NCI-H2171 treated with DMSO at 0.1 percent for 48 hours (cell line): ENCODE data around the gene ANO10.
A peak's percentile ranks its signal among the peaks of the same experiment; 100 is the strongest.

Experiments
- DNase-seq: peaks from one replicate; lab custom pipeline; 2025; lab: John Stamatoyannopoulos, UW

Gene ANO10

GRCh38 chr3:43346978-43347749 lies 274.6 kb downstream of the ANO10 start:
- DNase-seq, result no peak

- no peak for DNase-seq
These were observed 275.9 kb downstream of the ANO10 start for GRCh38 chr3:43345877-43346276.

GRCh38 chr3:43345246-43345645 lies 276.6 kb downstream of the ANO10 start:
- no peak for DNase-seq

GRCh38 chr3:43344520-43344919 lies 277.3 kb downstream of the ANO10 start:
- no peak for DNase-seq

GRCh38 chr3:43343815-43344214 lies 278.0 kb downstream of the ANO10 start:
- no peak for DNase-seq

- DNase-seq, result no peak
These were observed 278.6 kb downstream of the ANO10 start for GRCh38 chr3:43343185-43343584.

- no peak for DNase-seq
These were observed 280.0 kb downstream of the ANO10 start for GRCh38 chr3:43341788-43342187.

GRCh38 chr3:43340403-43340802 lies 281.4 kb downstream of the ANO10 start:
- no peak for DNase-seq

GRCh38 chr3:43338295-43338694 lies 283.5 kb downstream of the ANO10 start:
- no peak for DNase-seq

- DNase-seq, result no peak
These were observed 286.0 kb downstream of the ANO10 start for GRCh38 chr3:43335799-43336198.

GRCh38 chr3:43334976-43335375 lies 286.8 kb downstream of the ANO10 start:
- no peak for DNase-seq

GRCh38 chr3:43331381-43331780 lies 290.4 kb downstream of the ANO10 start:
- no peak for DNase-seq

- DNase-seq, result no peak
These were observed 290.8 kb downstream of the ANO10 start for GRCh38 chr3:43330981-43331380.

- peak; percentile 17 for DNase-seq
These were observed 293.2 kb downstream of the ANO10 start for GRCh38 chr3:43328653-43329052.

GRCh38 chr3:43327582-43327979 lies 294.2 kb downstream of the ANO10 start:
- DNase-seq, result no peak

- no peak for DNase-seq
These were observed 294.8 kb downstream of the ANO10 start for GRCh38 chr3:43326891-43327581.

- no peak for DNase-seq
These were observed 298.3 kb downstream of the ANO10 start for GRCh38 chr3:43323541-43323940.

- DNase-seq, result no peak
These were observed 301.5 kb downstream of the ANO10 start for GRCh38 chr3:43320288-43320687.

- DNase-seq, result no peak
These were observed 302.0 kb downstream of the ANO10 start for GRCh38 chr3:43319794-43320193.

- peak; percentile 24 for DNase-seq
These were observed 302.4 kb downstream of the ANO10 start for GRCh38 chr3:43319376-43319775.

- no peak for DNase-seq
These were observed 304.1 kb downstream of the ANO10 start for GRCh38 chr3:43317461-43318316.

- DNase-seq, result no peak
These were observed 304.9 kb downstream of the ANO10 start for GRCh38 chr3:43316783-43317460.
